Activated B cell treated with CpG ODN at 0.5 μM for 24 hours (primary cell): ENCODE measurements around the gene GALNT12. TPM values are rescaled to one million over a fixed set of nuclear protein-coding genes. Genes with fewer than 3 reads are reported as not detected.

Experiments used
- ATAC-seq: fragments of 200-7000 bp; cut with Tn5 transposase; one replicate; pipeline ENCODE4 v1.10.0; 2021; ENCODE audit warnings: low read depth, mild to moderate bottlenecking, moderate library complexity
- CTCF ChIA-PET: fragments of 350-600 bp; sonication (Branson Sonifier 250); formaldehyde crosslinking; loops from one replicate; lab custom pipeline; 2021; ENCODE audit warnings: antibody characterized with exemption; lab: Charles Lee
- POLR2A ChIA-PET: fragments of 350-600 bp; sonication (Branson Sonifier 250); formaldehyde crosslinking; loops from one replicate; lab custom pipeline; 2021; ENCODE audit warnings: antibody characterized with exemption; lab: Charles Lee
- DNase-seq: peaks from one replicate; pipeline ENCODE4 v3.0.0; 2022
- H3K27ac Mint-ChIP-seq: one replicate; pipeline ENCODE4 v1.8.0; 2020; ENCODE audit warnings: mixed read lengths
- H3K27me3 Mint-ChIP-seq: one replicate; pipeline ENCODE4 v1.8.0; 2021; ENCODE audit warnings: mixed read lengths
- H3K36me3 Mint-ChIP-seq: one replicate; pipeline ENCODE4 v1.8.0; 2021; ENCODE audit warnings: low read depth, mixed read lengths
- H3K4me1 Mint-ChIP-seq: one replicate; pipeline ENCODE4 v1.8.0; 2021; ENCODE audit warnings: mixed read lengths
- H3K4me3 Mint-ChIP-seq: one replicate; pipeline ENCODE4 v1.8.0; 2020; ENCODE audit warnings: mild to moderate bottlenecking, mixed read lengths
- H3K9me3 Mint-ChIP-seq: one replicate; pipeline ENCODE4 v1.8.0; 2020; ENCODE audit warnings: mixed read lengths
- intact Hi-C: fragments of 100-400 bp; cut with micrococcal nuclease; formaldehyde crosslinking; loops from one replicate; pipeline ENCODE4 v1.15.1; 2024
- total RNA-seq: library from RNA; stranded (reverse); gene quantifications from 2 replicates; pipeline ENCODE4 v1.2.3, GENCODE V29; 2022
- TF ChIP-seq, protein P1 (sequence below): fragments of 200-600 bp; IDR thresholded peaks from one replicate; pipeline ENCODE4 v1.8.0; 2022; ENCODE audit warnings: antibody characterized with exemption, mild to moderate bottlenecking

The GALNT12 gene
- total RNA-seq, 1 donor from 2014 or later = 2.0 TPM

DNA sequence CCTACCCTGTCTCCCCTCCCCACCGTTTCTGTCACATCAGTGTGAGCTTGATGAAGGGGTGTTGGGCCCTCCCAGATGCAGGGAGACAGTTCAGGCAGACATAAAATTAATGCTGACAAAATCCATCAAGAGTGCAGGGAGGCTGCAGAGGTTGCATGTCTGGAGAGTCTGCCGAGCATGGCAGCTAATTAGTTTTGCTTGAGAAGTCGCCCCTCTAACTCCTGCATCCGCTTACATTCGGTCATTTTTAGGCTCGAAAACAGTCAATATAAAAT is 44.9 kb downstream of the GALNT12 start:
- no peak overlapping the region for H3K27ac Mint-ChIP-seq
- no peaks in the 10 kb centered on the region for H3K36me3 Mint-ChIP-seq
- no peaks in the 10 kb centered on the region for H3K4me1 Mint-ChIP-seq
- TF ChIP-seq, protein P1, sequence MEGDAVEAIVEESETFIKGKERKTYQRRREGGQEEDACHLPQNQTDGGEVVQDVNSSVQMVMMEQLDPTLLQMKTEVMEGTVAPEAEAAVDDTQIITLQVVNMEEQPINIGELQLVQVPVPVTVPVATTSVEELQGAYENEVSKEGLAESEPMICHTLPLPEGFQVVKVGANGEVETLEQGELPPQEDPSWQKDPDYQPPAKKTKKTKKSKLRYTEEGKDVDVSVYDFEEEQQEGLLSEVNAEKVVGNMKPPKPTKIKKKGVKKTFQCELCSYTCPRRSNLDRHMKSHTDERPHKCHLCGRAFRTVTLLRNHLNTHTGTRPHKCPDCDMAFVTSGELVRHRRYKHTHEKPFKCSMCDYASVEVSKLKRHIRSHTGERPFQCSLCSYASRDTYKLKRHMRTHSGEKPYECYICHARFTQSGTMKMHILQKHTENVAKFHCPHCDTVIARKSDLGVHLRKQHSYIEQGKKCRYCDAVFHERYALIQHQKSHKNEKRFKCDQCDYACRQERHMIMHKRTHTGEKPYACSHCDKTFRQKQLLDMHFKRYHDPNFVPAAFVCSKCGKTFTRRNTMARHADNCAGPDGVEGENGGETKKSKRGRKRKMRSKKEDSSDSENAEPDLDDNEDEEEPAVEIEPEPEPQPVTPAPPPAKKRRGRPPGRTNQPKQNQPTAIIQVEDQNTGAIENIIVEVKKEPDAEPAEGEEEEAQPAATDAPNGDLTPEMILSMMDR = no peak
- H3K4me3 Mint-ChIP-seq = no peak overlapping the region
- H3K27me3 Mint-ChIP-seq = peaks cover 10% of the 10 kb centered on the region
- DNase-seq (no peak), ATAC-seq (no peak)
- CTCF ChIA-PET = interaction anchor here (0.9 kb wide), 1 partner anchor 146 kb away, joined by 3 read pairs; no protein-coding TSS in a partner anchor
- H3K9me3 Mint-ChIP-seq = peaks cover 8% of the 10 kb centered on the region
- intact Hi-C loops = no loop called here
- POLR2A ChIA-PET = no interaction called here

DNA sequence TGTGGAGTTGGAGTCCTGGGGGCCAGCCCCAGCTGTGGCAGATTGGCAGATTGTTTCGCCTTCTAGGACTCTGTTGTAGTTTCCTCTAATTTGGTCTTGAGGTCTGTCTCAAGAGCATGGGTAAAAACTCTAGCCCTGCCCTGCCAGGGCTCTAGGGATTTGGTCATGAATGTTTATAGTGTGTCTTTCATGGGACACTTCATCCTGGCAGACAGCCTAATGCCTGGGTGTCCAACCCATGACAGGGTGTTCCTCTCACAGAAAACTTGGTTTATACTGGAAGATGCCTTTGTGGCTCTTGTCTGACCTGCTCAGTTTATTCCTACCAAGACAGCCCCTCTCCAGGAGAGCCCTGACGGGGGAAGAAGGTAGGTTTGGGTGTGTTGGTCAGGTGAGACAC is 45.5 kb downstream of the GALNT12 start:
- H3K4me3 Mint-ChIP-seq = no peak overlapping the region
- TF ChIP-seq, protein P1 = no peak
- no peak for DNase-seq
- H3K9me3 Mint-ChIP-seq = peaks cover 8% of the 10 kb centered on the region
- no peaks in the 10 kb centered on the region for H3K36me3 Mint-ChIP-seq
- peaks cover 12% of the 10 kb centered on the region for H3K27me3 Mint-ChIP-seq
- ChIA-PET POLR2A (no interaction called here), CTCF (no interaction called here)
- H3K27ac Mint-ChIP-seq = no peak overlapping the region
- intact Hi-C loops = no loop called here
- ATAC-seq = no peak
- H3K4me1 Mint-ChIP-seq = no peaks in the 10 kb centered on the region

DNA sequence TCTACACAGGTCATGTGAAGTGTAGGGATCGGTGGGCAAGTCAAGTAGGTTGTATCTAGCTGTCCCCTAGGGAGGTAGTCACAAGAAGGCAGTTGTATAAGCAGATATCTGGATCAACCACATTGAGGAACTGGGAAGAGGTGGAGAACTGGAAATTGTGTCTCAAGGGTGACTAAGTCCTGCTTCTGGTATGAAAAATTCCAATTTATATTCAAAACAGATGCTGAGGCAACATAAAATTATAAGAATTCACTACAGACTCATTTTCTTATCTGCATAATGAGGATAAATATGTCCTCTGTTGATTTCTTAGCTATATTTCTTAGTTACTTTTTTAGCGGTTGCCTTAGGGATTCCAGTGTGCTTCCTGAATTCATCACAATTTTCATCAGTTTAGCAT is 46.8 kb downstream of the GALNT12 start:
- intact Hi-C loops = no loop called here
- TF ChIP-seq, protein P1 = no peak
- DNase-seq (no peak), ATAC-seq (no peak)
- Mint-ChIP-seq H3K27ac (no peak overlapping the region), H3K4me3 (no peak overlapping the region), H3K36me3 (no peaks in the 10 kb centered on the region), H3K27me3 (peaks cover 12% of the 10 kb centered on the region), H3K4me1 (no peaks in the 10 kb centered on the region), H3K9me3 (peaks cover 8% of the 10 kb centered on the region)
- ChIA-PET POLR2A (no interaction called here), CTCF (no interaction called here)

DNA sequence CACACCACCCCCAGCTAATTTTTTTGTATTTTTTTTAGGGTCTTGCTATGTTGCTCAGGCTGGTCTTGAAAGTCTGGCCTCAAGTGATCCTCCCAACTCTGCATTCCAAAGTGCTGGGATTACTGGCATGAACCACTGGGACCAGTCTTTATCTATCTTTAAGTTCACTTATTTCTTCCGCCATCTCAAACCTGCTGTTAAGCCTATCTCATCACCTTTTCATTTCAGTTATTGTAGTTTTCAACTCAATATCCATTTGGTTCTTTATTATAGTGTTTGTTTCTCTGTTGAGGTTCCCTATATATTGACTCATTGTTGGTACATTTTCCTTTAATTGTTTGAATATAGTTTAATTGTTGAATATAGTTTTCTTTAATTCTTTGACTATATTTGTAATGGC is 48.1 kb downstream of the GALNT12 start:
- ChIA-PET POLR2A (no interaction called here), CTCF (no interaction called here)
- no peaks in the 10 kb centered on the region for H3K4me1 Mint-ChIP-seq
- no peak overlapping the region for H3K4me3 Mint-ChIP-seq
- DNase-seq = no peak
- H3K9me3 Mint-ChIP-seq = peaks cover 8% of the 10 kb centered on the region
- TF ChIP-seq, protein P1 = no peak
- peaks cover 18% of the 10 kb centered on the region for H3K27me3 Mint-ChIP-seq
- no peaks in the 10 kb centered on the region for H3K36me3 Mint-ChIP-seq
- ATAC-seq = no peak
- H3K27ac Mint-ChIP-seq = no peak overlapping the region
- intact Hi-C loops = no loop called here

DNA sequence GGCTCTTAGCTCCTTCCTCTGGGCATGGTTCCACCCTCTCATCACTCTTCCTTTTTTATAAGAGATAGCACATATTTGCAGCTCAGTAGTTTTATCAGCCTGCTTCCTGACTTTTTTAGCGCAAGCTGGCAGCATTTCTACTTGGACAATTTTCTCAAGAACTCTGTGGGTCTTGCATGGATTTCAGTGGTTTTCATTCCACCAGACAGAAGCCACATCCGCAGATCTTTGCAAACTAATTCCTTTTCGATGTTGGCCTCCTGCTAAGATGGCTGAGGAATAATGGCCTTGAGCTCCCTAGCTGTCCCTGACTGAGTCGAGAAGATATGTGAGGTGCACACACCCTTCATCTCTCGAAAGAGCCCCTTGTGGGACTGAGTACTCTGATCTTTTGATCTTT is 49.5 kb downstream of the GALNT12 start:
- CTCF ChIA-PET = interaction anchor here (1.0 kb wide), 1 partner anchor 11 kb away, joined by 3 read pairs; no protein-coding TSS in a partner anchor
- Mint-ChIP-seq H3K27me3 (peaks cover 18% of the 10 kb centered on the region), H3K4me1 (no peaks in the 10 kb centered on the region), H3K27ac (no peak overlapping the region), H3K36me3 (no peaks in the 10 kb centered on the region), H3K9me3 (peaks cover 8% of the 10 kb centered on the region), H3K4me3 (no peak overlapping the region)
- intact Hi-C loops = no loop called here
- ATAC-seq (no peak), DNase-seq (no peak)
- TF ChIP-seq, protein P1 = no peak
- POLR2A ChIA-PET = no interaction called here
